ENCODE measurements around the gene CHTF18. TPM values are rescaled to one million over a fixed set of nuclear protein-coding genes. Genes with fewer than 3 reads are reported as not detected.

Gene CHTF18
- polyA plus RNA-seq, 4 donors, result 5.6 to 24.6 (median 13.5) TPM

DNA sequence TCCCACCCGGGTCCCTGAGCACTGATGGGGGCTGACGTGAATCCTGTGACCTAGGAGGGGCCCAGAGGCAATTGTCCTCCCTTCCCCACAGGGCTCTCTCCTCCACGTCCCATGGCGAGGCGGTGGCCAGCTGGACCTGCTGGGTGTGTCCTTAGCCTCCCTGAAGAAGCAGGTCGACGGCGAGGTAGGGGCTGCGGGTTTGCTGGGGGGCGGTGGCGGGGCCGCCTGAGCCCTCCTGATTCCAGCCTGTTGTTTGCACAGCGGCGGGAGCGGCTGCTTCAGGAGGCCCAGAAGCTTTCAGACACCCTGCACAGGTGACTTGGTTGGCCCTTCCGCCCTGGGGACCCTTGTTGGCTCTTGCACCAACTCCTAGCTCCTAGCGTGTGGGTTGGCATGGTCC, 1.7 kb downstream of the CHTF18 start:
- FAIRE-seq (no peak), DNase-seq (no peak)
- WGBS, 3 donors, result 94 to 96% (median 95%) methylated on average over 17 of the region's 17 CpGs
- Histone ChIP-seq H3K36me3 (ENCODE audit: control insufficient read depth in 3 of 3, insufficient read depth in 2 of 3, low read depth in 1 of 3, low read length in 3 of 3) (peaks cover 0 to 72% (median 0%) of the 10 kb centered on the region in 3 donors), H3K27me3 (ENCODE audit: control insufficient read depth in 3 of 3, insufficient read depth in 3 of 3, low read length in 3 of 3) (no peaks in the 10 kb centered on the region), H3K4me3 (ENCODE audit: low read depth in 1 of 3, low read length in 3 of 3) (no peak overlapping the region), H3K9me3 (ENCODE audit: control insufficient read depth in 2 of 2, insufficient read depth in 1 of 2, low read depth in 1 of 2, low read length in 1 of 2) (no peaks in the 10 kb centered on the region), H3K4me1 (ENCODE audit: control insufficient read depth in 3 of 3, insufficient read depth in 2 of 3, low read depth in 1 of 3, low read length in 2 of 3) (peaks cover 0 to 13% (median 0%) of the 10 kb centered on the region in 3 donors), H3K27ac (ENCODE audit: low read depth in 1 of 3, low read length in 2 of 3) (no peak overlapping the region)

DNA sequence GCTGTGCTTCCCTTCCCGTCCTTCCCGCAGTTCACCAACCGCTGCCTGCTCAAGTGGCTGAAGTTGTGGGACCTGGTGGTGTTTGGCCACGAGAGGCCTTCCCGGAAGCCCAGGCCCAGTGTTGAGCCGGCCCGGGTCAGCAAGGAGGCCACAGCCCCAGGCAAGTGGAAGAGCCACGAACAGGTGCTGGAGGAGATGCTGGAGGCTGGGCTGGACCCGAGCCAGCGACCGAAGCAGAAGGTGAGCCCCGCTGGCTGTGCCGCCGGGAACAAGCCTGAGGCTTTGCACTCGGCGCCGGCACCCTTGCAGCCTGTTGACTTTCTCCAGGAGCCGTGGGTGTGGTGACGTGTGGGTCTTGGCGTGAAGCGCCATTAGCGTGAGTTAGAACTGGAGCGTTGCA, 2.7 kb downstream of the CHTF18 start:
- no peak overlapping the region for H3K4me3 ChIP-seq (ENCODE audit: low read depth in 1 of 3, low read length in 3 of 3)
- no peaks in the 10 kb centered on the region for H3K27me3 ChIP-seq (ENCODE audit: control insufficient read depth in 3 of 3, insufficient read depth in 3 of 3, low read length in 3 of 3)
- FAIRE-seq (no peak), DNase-seq (no peak)
- H3K36me3 ChIP-seq (ENCODE audit: control insufficient read depth in 3 of 3, insufficient read depth in 2 of 3, low read depth in 1 of 3, low read length in 3 of 3), result peaks cover 0 to 63% (median 0%) of the 10 kb centered on the region in 3 donors
- 95 to 98% (median 96%) methylated on average over 23 of the region's 23 CpGs for WGBS, 3 donors
- H3K4me1 ChIP-seq (ENCODE audit: control insufficient read depth in 3 of 3, insufficient read depth in 2 of 3, low read depth in 1 of 3, low read length in 2 of 3), result peaks cover 0 to 13% (median 0%) of the 10 kb centered on the region in 3 donors
- H3K27ac ChIP-seq (ENCODE audit: low read depth in 1 of 3, low read length in 2 of 3), result no peak overlapping the region
- H3K9me3 ChIP-seq (ENCODE audit: control insufficient read depth in 2 of 2, insufficient read depth in 1 of 2, low read depth in 1 of 2, low read length in 1 of 2), result no peaks in the 10 kb centered on the region

DNA sequence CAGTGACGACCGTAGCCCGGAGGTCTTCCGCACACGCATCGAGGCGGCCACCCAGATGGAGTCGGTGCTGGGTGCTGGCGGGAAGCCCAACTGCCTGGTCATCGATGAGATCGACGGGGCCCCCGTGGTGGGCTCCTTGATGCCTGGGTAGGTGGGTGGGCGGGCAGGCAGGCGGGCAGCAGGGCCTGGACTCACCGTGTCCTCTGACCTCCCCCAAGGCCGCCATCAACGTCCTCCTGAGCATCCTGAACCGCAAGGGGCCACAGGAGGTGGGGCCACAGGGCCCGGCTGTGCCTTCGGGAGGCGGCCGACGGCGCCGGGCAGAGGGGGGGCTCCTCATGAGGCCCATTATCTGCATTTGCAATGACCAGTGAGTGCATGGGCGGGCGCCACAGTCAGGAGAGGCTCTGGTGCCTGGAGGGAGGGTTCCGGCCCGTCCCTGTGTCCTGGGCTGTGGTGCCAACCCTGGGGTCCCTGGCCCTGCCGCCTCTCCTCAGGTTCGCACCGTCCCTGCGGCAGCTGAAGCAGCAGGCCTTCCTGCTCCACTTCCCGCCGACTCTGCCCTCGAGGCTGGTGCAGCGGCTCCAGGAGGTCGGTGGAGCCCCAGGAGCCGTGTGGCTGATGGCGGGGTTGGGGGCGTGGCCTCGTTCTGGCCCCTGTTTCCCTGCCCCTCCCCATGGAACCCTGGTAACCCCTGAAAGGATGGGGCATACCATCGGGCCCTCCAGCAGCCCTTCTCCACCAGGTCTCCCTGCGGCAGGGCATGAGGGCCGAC, 4.0 kb downstream of the CHTF18 start:
- H3K4me1 ChIP-seq (ENCODE audit: control insufficient read depth in 3 of 3, insufficient read depth in 2 of 3, low read depth in 1 of 3, low read length in 2 of 3), result peaks cover 0 to 8% (median 0%) of the 10 kb centered on the region in 3 donors
- peaks cover 0 to 61% (median 0%) of the 10 kb centered on the region in 3 donors for H3K36me3 ChIP-seq (ENCODE audit: control insufficient read depth in 3 of 3, insufficient read depth in 2 of 3, low read depth in 1 of 3, low read length in 3 of 3)
- H3K27ac ChIP-seq (ENCODE audit: low read depth in 1 of 3, low read length in 2 of 3), result no peak overlapping the region
- H3K9me3 ChIP-seq (ENCODE audit: control insufficient read depth in 2 of 2, insufficient read depth in 1 of 2, low read depth in 1 of 2, low read length in 1 of 2), result no peaks in the 10 kb centered on the region
- FAIRE-seq, result no peak
- no peaks in the 10 kb centered on the region for H3K27me3 ChIP-seq (ENCODE audit: control insufficient read depth in 3 of 3, insufficient read depth in 3 of 3, low read length in 3 of 3)
- no peak overlapping the region for H3K4me3 ChIP-seq (ENCODE audit: low read depth in 1 of 3, low read length in 3 of 3)
- WGBS, 3 donors, result 91 to 93% (median 92%) methylated on average over 36 to 46 of the region's 46 CpGs
- no peak for DNase-seq

DNA sequence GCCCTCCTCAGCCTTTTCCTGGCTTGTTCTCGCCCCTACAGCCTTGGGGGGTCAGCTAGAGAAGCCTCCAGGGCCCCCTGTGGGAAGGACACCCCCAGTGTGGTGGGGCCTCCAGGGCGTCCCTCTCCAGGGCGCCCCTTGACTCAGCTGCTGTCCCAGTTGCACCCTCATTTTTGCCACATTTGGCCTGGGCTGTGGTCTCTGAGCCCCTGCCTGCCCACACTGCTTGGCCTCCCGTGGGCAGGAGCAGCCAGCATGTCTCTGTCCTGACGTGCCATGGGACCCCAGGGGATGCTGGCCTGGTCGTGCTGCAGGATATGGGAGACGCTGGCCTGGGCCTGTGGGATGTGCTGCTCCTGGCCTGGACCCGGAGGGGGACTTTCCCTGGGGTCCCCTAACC, 5.0 kb downstream of the CHTF18 start:
- H3K9me3 ChIP-seq (ENCODE audit: control insufficient read depth in 2 of 2, insufficient read depth in 1 of 2, low read depth in 1 of 2, low read length in 1 of 2), result peaks cover 0 to 4% of the 10 kb centered on the region in 2 donors

DNA sequence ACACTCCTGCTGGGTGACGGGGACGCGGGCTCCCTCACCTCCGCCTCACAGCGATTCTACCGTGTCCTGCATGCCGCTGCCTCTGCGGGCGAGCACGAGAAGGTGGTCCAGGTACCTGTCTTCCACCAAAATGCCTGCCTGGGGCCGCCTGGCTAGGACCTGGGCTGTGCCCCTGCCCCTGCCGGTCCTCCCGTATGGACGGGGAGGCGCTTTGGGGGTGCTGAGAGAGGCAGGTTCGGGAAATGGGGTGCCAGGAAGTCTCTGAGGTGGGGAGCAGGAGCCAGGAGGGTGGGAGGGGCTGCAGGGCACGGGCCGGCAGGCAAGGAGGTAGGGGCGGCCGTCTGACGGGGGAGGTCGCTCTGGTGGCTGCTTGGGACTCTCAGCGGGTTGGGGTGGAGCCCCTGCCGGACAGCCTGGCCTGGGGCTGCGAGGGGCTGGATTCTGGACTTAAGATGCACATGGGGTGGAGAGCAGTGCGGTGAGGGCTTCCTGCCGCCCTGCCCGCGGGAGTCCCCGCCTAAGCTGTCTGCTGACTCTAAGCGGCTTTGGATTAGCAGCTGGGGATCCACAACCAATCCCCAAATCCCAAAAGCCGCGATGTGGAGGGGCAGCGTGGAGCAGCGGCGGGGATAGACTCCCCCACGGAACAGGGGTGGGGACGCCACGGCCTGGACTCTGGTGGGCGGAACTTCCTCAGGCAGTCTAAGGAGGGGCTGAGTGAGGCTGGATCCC, 5.8 kb downstream of the CHTF18 start:
- 89 to 91% (median 91%) methylated on average over 30 to 40 of the region's 40 CpGs for WGBS, 3 donors
- FAIRE-seq (no peak), DNase-seq (no peak)
- peaks cover 0 to 6% (median under 1%) of the 10 kb centered on the region in 3 donors for H3K27me3 ChIP-seq (ENCODE audit: control insufficient read depth in 3 of 3, insufficient read depth in 3 of 3, low read length in 3 of 3)
- peaks cover 0 to 4% of the 10 kb centered on the region in 2 donors for H3K9me3 ChIP-seq (ENCODE audit: control insufficient read depth in 2 of 2, insufficient read depth in 1 of 2, low read depth in 1 of 2, low read length in 1 of 2)
- no peak overlapping the region for H3K27ac ChIP-seq (ENCODE audit: low read depth in 1 of 3, low read length in 2 of 3)
- H3K4me3 ChIP-seq (ENCODE audit: low read depth in 1 of 3, low read length in 3 of 3), result no peak overlapping the region
- peaks cover 0 to 4% (median 0%) of the 10 kb centered on the region in 3 donors for H3K4me1 ChIP-seq (ENCODE audit: control insufficient read depth in 3 of 3, insufficient read depth in 2 of 3, low read depth in 1 of 3, low read length in 2 of 3)
- H3K36me3 ChIP-seq (ENCODE audit: control insufficient read depth in 3 of 3, insufficient read depth in 2 of 3, low read depth in 1 of 3, low read length in 3 of 3), result peaks cover 0 to 66% (median 0%) of the 10 kb centered on the region in 3 donors

More for the DNA sequence above, 5.0 kb downstream of the CHTF18 start:
- no peak for DNase-seq
- H3K27me3 ChIP-seq (ENCODE audit: control insufficient read depth in 3 of 3, insufficient read depth in 3 of 3, low read length in 3 of 3), result no peaks in the 10 kb centered on the region
- WGBS, 3 donors, result 80 to 92% (median 89%) methylated on average over 8 of the region's 8 CpGs
- no peak for FAIRE-seq
- H3K36me3 ChIP-seq (ENCODE audit: control insufficient read depth in 3 of 3, insufficient read depth in 2 of 3, low read depth in 1 of 3, low read length in 3 of 3), result peaks cover 0 to 66% (median 0%) of the 10 kb centered on the region in 3 donors
- H3K4me3 ChIP-seq (ENCODE audit: low read depth in 1 of 3, low read length in 3 of 3), result no peak overlapping the region
- peaks cover 0 to 8% (median 0%) of the 10 kb centered on the region in 3 donors for H3K4me1 ChIP-seq (ENCODE audit: control insufficient read depth in 3 of 3, insufficient read depth in 2 of 3, low read depth in 1 of 3, low read length in 2 of 3)
- no peak overlapping the region for H3K27ac ChIP-seq (ENCODE audit: low read depth in 1 of 3, low read length in 2 of 3)

DNA sequence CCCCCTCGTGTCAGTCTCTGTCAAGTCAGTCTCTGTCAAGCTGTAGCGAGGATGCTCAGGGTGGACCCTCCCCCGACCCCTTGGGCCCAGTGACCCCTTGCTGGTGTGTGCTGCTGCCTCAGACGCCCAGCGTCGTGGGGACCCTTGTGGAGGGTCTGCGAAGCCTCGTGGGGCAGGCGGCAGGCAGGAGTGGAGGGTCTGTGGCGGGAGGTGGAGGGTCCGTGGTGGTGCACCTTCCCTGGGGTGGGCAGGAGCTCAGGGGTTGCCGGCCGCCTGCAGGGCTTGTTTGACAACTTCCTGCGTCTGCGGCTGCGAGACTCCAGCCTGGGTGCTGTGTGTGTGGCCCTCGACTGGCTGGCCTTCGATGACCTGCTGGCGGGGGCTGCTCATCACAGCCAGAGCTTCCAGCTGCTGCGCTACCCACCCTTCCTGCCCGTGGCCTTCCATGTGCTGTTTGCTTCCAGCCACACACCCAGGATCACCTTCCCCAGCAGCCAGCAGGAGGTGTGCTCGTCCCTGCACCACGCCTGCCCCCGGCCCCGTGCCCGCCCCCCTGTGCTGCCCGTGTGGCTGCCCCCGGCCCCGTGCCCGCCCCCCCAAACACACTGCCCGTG, 6.5 kb downstream of the CHTF18 start:
- Histone ChIP-seq H3K36me3 (ENCODE audit: control insufficient read depth in 3 of 3, insufficient read depth in 2 of 3, low read depth in 1 of 3, low read length in 3 of 3) (peaks cover 0 to 60% (median 0%) of the 10 kb centered on the region in 3 donors), H3K9me3 (ENCODE audit: control insufficient read depth in 2 of 2, insufficient read depth in 1 of 2, low read depth in 1 of 2, low read length in 1 of 2) (peaks cover 0 to 4% of the 10 kb centered on the region in 2 donors), H3K4me3 (ENCODE audit: low read depth in 1 of 3, low read length in 3 of 3) (no peak overlapping the region), H3K27me3 (ENCODE audit: control insufficient read depth in 3 of 3, insufficient read depth in 3 of 3, low read length in 3 of 3) (peaks cover 0 to 10% (median 8%) of the 10 kb centered on the region in 3 donors), H3K4me1 (ENCODE audit: control insufficient read depth in 3 of 3, insufficient read depth in 2 of 3, low read depth in 1 of 3, low read length in 2 of 3) (no peaks in the 10 kb centered on the region), H3K27ac (ENCODE audit: low read depth in 1 of 3, low read length in 2 of 3) (no peak overlapping the region)
- DNase-seq, result no peak
- FAIRE-seq, result no peak
- 80 to 87% (median 85%) methylated on average over 29 to 31 of the region's 31 CpGs for WGBS, 3 donors

DNA sequence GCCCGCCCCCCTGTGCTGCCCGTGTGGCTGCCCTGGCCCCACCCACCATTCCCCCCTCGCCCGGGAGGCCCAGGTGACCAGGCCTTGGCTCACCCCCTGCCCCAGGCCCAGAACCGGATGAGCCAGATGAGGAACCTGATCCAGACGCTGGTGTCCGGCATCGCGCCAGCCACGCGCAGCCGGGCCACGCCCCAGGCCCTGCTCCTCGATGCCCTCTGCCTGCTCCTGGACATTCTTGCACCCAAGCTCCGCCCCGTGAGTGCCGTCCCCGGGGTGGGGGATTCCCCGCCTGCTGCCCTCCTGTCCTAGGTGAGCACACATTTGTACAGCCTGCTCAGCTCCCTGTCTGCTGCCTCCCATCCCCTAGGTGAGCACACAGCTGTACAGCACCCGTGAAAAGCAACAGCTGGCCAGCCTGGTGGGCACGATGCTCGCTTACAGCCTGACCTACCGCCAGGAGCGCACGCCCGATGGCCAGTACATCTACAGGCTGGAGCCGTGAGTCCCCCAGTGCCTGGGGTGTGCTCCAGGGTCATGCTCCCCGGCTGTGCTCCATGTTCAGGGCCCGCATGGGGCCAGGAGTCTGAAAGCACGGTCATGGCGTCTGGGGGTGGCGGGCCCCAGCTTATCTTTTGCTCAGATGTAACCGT, 7.3 kb downstream of the CHTF18 start:
- DNase-seq (no peak), FAIRE-seq (no peak)
- Histone ChIP-seq H3K4me1 (ENCODE audit: control insufficient read depth in 3 of 3, insufficient read depth in 2 of 3, low read depth in 1 of 3, low read length in 2 of 3) (no peaks in the 10 kb centered on the region), H3K36me3 (ENCODE audit: control insufficient read depth in 3 of 3, insufficient read depth in 2 of 3, low read depth in 1 of 3, low read length in 3 of 3) (peaks cover 0 to 53% (median 0%) of the 10 kb centered on the region in 3 donors), H3K27me3 (ENCODE audit: control insufficient read depth in 3 of 3, insufficient read depth in 3 of 3, low read length in 3 of 3) (peaks cover 0 to 15% (median 13%) of the 10 kb centered on the region in 3 donors), H3K4me3 (ENCODE audit: low read depth in 1 of 3, low read length in 3 of 3) (no peak overlapping the region), H3K27ac (ENCODE audit: low read depth in 1 of 3, low read length in 2 of 3) (no peak overlapping the region), H3K9me3 (ENCODE audit: control insufficient read depth in 2 of 2, insufficient read depth in 1 of 2, low read depth in 1 of 2, low read length in 1 of 2) (peaks cover 0 to 4% of the 10 kb centered on the region in 2 donors)
- 62 to 85% (median 79%) methylated on average over 28 to 33 of the region's 33 CpGs for WGBS, 3 donors

All from small intestine (tissue), 7 donors.